Activated CD4-positive, alpha-beta T cell treated with anti-CD3 and anti-CD28 coated beads, Interleukin-2, amount 50 U/mL, for 1 hour (primary cell): ENCODE data around the gene STK24.

ENCODE experiments used
- DNase-seq: peaks from one replicate; pipeline ENCODE4 v3.0.0-alpha.2; 2020

The STK24 gene

DNA sequence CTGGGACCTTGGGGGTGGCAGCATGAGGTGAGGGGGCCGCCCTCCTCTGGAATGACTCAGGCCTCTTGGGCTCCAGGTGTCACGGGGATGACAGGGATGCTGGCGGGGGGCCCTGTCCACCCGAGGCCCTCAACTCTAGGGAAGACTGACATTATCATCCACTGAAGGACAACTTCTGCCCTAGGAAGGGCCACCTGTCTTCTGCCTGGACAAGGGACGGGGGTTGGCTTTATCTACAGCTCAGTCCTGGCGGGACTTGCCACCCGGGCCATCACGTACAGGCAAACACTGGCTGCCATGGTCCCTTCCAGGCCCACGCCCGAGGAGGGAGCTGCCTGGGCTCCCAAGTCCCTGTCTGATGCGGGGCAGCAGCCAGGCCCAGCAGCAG is 130.7 kb downstream of the STK24 start:
- no peak for DNase-seq

DNA sequence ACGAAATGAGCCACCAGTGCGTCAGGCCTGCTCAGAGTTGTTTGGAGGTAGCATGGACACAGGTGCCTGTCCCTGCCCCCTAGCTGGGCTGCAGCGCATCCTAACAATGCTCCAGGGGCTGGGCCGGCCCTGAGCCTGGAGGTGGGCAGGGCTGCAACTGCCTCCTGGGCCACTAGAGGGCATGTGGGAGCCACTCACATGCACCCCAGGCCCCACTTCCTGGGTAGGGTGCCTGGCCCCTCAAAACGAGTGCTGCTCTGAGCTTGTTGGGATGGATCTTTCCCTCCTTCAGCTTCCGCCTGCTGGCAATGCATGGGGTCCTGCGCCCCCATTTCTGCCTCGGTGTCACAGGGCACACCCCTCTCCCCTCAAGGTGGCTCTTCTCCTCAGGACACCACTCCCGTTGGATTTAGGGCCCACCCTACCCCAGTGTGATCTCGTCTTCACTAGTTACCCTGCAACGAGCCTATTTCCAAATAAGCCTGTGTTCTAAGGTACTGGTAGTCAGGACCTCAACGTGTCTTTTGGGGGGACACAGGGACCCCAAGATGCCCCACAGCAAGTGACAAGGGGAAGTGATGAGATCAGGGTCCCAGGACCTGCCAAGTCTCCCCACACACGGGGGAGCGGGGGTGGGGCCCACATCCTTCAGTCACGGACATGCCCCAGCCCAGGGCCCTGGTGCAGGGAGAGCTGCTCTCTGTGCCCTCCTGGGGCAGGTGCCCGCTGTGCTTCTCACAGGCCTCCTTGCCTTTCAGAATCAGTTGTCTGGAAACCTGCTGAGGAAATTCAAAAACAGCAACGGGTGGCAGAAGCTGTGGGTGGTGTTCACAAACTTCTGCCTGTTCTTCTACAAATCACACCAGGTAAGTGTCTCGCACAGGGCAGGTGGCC is 131.3 kb downstream of the STK24 start:
- peak; percentile 75 for DNase-seq

DNA sequence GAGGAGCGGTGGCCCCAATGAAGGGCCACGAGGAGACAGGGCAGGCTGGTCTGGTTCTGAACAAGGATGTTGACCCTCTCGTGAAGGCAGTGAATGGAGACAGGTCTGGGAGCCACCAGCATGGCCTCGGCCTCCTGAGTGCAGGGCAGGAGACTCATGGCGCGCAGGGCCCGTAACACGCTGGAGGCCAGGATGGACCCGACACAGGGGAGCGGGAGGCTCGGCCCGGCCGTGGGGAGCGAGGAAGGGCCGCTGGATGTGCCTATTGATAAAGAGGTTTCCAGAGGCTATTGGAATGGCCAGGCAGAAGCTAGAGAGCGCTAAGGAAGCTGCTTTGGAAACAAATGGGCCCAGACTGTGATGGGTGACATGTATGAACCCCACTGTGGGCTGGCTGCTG is 132.5 kb downstream of the STK24 start:
- no peak for DNase-seq

DNA sequence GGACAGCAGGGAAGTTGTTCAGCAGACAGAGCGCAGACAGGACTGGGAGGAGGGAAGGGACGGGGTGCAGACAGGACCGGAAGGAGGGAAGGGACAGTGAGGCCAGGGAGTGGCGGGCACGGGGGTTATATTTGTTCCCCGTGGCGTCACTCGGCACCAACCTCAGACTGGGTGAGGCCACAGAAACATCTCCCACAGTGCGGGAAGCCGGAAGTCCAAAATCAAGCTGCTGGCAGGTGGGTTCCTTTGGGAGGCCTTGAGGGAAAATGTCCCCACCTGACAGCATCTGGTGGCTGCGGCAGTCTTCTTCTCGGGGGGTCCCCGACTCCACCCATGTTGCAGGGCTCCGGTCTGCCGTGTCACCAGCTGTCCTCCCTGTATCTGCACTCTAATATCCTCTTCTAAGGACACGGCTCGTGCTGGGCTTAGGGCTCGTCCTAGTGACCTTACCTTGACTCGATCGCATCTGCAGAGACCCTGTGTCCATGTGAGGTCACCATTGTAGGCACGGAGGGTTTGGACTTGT is 133.0 kb downstream of the STK24 start:
- DNase-seq = no peak

GRCh38 chr13:98443329-98443728 is 133.6 kb downstream of the STK24 start:
- no peak for DNase-seq

DNA sequence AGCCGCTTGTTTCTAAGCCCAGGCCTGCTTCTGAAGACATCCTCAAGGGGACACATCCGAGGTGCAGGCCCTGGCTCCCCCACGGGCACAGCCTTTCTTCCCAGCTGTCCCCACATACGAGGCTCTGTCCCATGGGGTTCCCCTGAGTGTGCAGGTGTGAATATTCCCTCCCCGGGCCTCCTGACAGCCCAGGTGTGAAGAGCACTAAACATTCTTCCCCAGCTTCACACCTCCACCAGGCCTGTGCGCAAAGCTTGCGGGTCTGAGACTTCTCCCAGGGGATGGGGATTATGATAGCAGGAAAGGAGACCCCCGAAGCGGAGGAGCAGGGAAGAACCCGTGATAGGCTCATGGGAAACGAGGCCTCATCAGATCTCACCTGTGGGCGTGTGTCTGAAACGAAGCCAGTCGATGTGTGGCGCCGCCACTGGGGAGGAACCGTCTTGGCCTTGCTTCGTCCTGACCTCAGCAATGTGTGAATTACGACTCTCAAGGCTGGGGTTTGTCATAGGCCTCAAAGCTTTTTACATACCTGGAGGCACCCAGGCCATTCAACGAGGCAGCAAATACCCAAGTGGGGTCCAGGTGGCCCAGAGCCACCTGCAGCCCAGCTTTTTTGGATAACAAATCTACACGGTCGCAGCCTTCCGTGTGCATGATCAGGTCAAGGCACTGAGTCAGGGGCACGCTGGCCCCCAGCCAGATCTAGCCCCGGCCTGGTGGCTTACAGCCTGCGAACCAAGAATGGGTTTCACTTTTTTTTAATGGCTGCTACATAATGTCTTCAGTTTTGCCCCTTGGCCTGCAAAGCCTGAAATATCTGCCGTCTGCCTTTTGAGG is 134.3 kb downstream of the STK24 start:
- DNase-seq = no peak

- no peak for DNase-seq
Observed at GRCh38 chr13:98441056-98441676, 135.7 kb downstream of the STK24 start.

- DNase-seq = no peak
Observed at GRCh38 chr13:98440390-98441055, 136.4 kb downstream of the STK24 start.

DNA sequence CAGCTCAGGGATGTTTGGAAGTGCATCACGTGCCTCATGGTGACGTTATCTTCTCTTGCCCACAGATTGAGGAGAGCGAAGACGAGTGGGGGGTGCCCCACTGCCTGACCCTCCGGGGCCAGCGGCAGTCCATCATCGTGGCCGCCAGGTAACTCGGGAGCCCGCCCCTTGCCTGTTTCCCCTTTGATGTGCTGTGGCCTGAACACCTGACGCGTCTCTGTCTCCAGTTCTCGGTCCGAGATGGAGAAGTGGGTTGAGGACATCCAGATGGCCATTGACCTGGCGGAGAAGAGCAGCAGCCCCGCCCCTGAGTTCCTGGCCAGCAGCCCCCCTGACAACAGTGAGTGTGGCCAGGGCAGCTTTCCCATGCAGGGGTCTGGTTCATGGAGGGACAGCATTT is 137.0 kb downstream of the STK24 start:
- DNase-seq = no peak

GRCh38 chr13:98439126-98439828 is 137.6 kb downstream of the STK24 start:
- no peak for DNase-seq

DNA sequence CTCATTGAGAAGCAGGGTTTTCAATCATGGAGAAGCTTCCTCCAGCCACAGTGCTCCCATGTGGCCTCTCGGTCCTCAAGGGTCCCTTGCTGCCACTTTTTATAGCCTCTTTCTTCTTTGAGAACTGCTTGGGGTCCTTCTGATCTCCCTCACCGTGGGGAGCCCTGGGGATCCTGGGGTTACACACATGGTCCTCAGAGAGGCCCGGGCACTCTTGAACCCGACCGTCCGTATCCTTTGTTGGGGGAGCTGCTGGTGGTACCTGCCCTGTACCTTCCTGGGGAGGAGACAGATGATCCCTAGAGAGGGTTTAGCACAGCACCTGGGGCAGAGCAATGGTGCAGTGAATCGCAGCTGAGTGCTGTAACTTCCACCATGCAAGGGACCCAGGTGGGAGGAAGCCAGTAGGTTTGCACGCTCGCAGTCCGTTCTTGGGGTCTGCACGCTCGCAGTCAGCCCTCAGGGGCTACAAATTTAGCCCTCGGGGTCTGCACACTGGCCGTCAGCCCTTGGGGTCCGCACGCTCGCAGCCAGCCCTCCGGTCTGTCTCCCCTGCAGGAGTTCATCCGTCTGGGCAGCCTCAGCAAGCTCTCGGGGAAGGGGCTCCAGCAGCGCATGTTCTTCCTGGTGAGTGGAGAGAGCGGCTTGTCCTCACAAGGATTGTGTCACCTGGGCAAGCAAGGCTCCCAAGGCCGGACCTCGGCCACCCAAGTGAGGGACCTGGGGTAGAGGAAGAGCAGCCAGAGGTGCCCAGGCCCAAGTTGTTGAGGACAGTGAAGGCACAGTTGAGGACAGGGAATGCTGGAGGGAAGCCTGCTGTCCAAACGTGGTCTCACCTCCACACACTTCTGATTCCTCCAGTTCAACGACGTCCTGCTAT is 138.4 kb downstream of the STK24 start:
- DNase-seq = no peak

- no peak for DNase-seq
Observed at GRCh38 chr13:98436233-98436910, 140.5 kb downstream of the STK24 start.

- DNase-seq = no peak
Observed at GRCh38 chr13:98435376-98435775, 141.5 kb downstream of the STK24 start.

DNA sequence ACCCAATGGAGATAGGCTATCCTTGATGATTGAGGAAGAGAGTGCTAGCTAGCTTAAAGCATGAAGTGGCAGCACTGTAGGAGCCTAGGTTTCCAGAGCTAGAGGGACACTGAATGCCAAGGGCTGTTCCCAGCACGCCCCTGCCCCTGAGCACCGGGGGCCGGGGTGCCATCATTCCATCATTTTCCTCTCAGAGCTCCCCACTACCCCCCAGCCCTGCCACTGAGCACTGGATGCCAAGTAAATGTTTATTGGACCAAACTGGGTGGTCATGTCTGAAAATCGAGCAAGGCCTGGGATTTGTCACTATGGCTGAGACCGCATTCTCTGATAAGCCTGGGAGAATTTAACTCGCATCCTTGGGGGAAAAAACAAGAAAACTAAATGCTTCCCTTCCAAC is 142.8 kb downstream of the STK24 start:
- no peak for DNase-seq

GRCh38 chr13:98433654-98434053 is 143.3 kb downstream of the STK24 start:
- no peak for DNase-seq

DNA sequence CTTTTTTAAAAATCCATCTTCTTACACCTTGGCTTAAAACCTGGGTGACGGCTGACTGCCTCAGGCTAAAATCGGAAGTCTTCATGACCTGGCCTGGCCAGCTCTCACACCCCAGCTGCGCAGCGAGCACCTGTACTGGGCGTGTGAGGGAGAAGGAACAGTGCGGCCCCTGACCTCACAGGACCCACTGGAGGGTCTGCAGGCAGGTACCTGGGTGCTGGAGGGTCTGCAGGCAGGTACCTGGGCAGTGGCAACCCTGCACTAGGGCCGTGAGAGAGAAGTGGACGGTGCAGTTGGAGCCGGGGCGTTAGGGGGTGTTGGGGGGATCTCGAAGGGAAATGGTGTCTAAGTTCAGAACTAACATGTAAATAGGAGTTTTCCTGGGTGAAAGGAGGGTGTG is 144.3 kb downstream of the STK24 start:
- DNase-seq = no peak

DNA sequence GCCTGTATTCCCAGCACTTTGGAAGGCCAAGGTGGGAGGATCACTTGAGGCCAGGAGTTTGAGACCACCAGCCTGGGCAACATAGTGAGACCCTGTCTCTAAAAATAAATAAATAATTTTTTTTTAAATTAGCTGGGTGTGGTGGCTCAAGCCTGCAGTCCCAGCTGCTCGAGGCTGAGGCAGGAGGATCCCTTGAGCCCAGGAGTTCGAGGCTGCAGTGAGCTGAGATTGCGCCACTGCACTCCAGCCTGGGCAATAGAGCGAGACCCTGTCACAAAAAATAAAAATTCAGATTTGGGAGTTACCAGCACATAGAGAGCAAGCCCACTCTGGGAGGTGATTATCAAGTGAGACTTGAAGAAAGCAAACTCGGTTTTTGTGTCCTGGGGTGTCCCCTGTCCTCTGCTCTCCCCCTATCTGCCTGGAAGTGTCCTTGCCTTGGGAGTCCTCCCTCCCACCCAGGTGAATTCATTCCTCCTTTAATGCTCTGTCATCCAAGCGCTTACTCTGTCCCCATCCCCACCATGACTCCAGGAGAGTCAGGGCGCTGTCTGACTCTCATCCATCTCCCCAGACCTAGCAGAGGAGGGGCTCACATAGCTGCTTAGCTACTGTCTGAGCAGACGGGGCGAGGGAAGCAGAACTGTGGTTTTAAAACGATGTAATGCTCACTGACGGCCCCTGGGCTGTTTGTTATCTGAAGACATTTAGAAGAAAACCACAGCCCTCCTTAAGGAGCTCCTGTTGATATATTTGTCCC is 146.8 kb downstream of the STK24 start:
- no peak for DNase-seq

DNA sequence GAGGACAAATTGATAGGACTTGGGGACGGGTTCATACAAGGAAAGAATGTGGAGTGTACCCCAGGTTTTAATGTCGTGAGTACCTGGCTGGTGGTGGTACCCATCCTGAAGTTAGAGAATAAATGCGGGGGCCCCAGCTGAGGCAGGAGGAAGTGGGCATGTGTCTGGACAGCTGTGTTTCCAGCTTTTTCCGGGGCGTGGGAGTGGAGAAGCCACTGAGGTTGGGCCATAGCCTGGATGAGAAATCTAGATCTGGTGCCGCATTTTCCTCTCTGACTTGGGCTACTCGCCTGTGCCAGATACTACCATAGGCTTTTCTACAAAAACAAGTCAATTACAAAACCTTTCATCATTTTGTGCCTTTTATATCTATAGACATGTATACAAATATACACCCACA is 147.4 kb downstream of the STK24 start:
- no peak for DNase-seq

DNA sequence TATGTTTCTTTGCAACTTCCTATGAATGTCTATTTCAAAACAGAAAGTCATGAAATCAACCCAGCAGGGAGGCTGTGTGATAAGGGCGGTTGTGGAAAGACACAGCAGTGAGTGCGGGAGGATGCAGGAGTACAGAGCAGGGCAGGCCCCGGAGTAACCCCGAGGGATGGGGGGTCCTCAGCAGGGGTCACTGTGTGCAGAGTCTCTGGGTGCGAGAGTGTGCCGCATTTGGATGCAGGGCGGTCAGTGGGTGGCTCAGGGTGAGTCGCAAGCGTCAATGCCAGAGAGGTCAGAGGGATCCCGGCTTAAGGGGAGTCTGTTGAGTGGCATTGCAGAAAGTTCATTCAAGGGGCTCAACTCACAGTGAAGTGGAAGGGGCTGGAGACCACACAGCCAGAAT is 147.8 kb downstream of the STK24 start:
- no peak for DNase-seq
